ENCODE measurements around the gene POPDC2.
A peak's percentile ranks its signal among the peaks of the same experiment; 100 is the strongest.
"Not testable (repeated sequence)": the region's sequence is repeated elsewhere in the genome, so short reads cannot be mapped to it uniquely, and the experiment has no call there.

POPDC2 gene

GRCh38 chr3:119611664-119612063 lies 48.7 kb downstream of the POPDC2 start:
- no peak for DNase-seq

- peak; percentile 33 for DNase-seq
Observed at GRCh38 chr3:119609301-119609700, 51.1 kb downstream of the POPDC2 start.

- DNase-seq: peak; percentile 19
Observed at GRCh38 chr3:119608405-119609000, 51.9 kb downstream of the POPDC2 start.

GRCh38 chr3:119604878-119605277 lies 55.5 kb downstream of the POPDC2 start:
- no peak for DNase-seq

- DNase-seq: no peak
Observed at GRCh38 chr3:119602676-119603075, 57.7 kb downstream of the POPDC2 start.

GRCh38 chr3:119601154-119601553 lies 59.2 kb downstream of the POPDC2 start:
- no peak for DNase-seq

- DNase-seq: no peak
Observed at GRCh38 chr3:119600732-119601131, 59.7 kb downstream of the POPDC2 start.

- no peak for DNase-seq
Observed at GRCh38 chr3:119599558-119600174, 60.7 kb downstream of the POPDC2 start.

- no peak for DNase-seq
Observed at GRCh38 chr3:119598410-119599098, 61.8 kb downstream of the POPDC2 start.

- DNase-seq: no peak
Observed at GRCh38 chr3:119597548-119598288, 62.7 kb downstream of the POPDC2 start, which contains the start of gene PLA1A. TSS of gene PLA1A (plus strand) at chr3:119597885. CDS start at chr3:119597914, 29 bp downstream.

GRCh38 chr3:119596398-119596797 lies 64.0 kb downstream of the POPDC2 start:
- no peak for DNase-seq

GRCh38 chr3:119595639-119596334 lies 64.6 kb downstream of the POPDC2 start:
- no peak for DNase-seq

GRCh38 chr3:119594929-119595328 lies 65.5 kb downstream of the POPDC2 start:
- not testable (repeated sequence) for DNase-seq

- no peak for DNase-seq
Observed at GRCh38 chr3:119594066-119594465, 66.3 kb downstream of the POPDC2 start.

GRCh38 chr3:119592861-119593260 lies 67.5 kb downstream of the POPDC2 start:
- no peak for DNase-seq
